GM21717 (cell line): ENCODE results near the gene DHRS12.
"Not testable (repeated sequence)": the region's sequence is repeated elsewhere in the genome, so short reads cannot be mapped to it uniquely, and the experiment has no call there.

Source experiments
- ATAC-seq: cut with Tn5 transposase; IDR thresholded peaks from one replicate; pipeline ENCODE4 v1.9.1; 2021; ENCODE audit warnings: mild to moderate bottlenecking, moderate library complexity; ENCODE audit not compliant: unreplicated experiment

The DHRS12 gene

GRCh38 chr13:51828730-51829567 is 25.0 kb upstream of the DHRS12 start:
- ATAC-seq, result no peak

GRCh38 chr13:51827254-51827653 is 23.3 kb upstream of the DHRS12 start:
- no peak for ATAC-seq

GRCh38 chr13:51826606-51827005 is 22.6 kb upstream of the DHRS12 start:
- no peak for ATAC-seq

- no peak for ATAC-seq
Observed at GRCh38 chr13:51825681-51826254, 21.8 kb upstream of the DHRS12 start.

GRCh38 chr13:51825165-51825592 is 21.2 kb upstream of the DHRS12 start:
- ATAC-seq, result no peak

- not testable (repeated sequence) for ATAC-seq
Observed at GRCh38 chr13:51824712-51825111, 20.7 kb upstream of the DHRS12 start.

- no peak for ATAC-seq
Observed at GRCh38 chr13:51823863-51824262, 19.9 kb upstream of the DHRS12 start.

- ATAC-seq, result no peak
Observed at GRCh38 chr13:51823359-51823758, 19.4 kb upstream of the DHRS12 start.

- no peak for ATAC-seq
Observed at GRCh38 chr13:51822106-51822815, 18.3 kb upstream of the DHRS12 start.

- no peak for ATAC-seq
Observed at GRCh38 chr13:51821606-51822005, 17.6 kb upstream of the DHRS12 start.

GRCh38 chr13:51820016-51820597 is 16.1 kb upstream of the DHRS12 start:
- no peak for ATAC-seq

GRCh38 chr13:51819544-51819943 is 15.6 kb upstream of the DHRS12 start:
- ATAC-seq, result no peak

GRCh38 chr13:51818781-51819511 is 15.0 kb upstream of the DHRS12 start:
- ATAC-seq, result peak; percentile 51

- no peak for ATAC-seq
Observed at GRCh38 chr13:51818276-51818675, 14.3 kb upstream of the DHRS12 start.

GRCh38 chr13:51817717-51818116 is 13.8 kb upstream of the DHRS12 start:
- ATAC-seq, result no peak

- ATAC-seq, result no peak
Observed at GRCh38 chr13:51816604-51817249, 12.8 kb upstream of the DHRS12 start.

- no peak for ATAC-seq
Observed at GRCh38 chr13:51815848-51816247, 11.9 kb upstream of the DHRS12 start.

GRCh38 chr13:51814825-51815650 is 11.1 kb upstream of the DHRS12 start:
- peak; percentile 71 for ATAC-seq

GRCh38 chr13:51814071-51814470 is 10.1 kb upstream of the DHRS12 start:
- no peak for ATAC-seq
